GM12878 (cell line): Measurements from ENCODE around the gene PPP1R11.

Experiments
- CTCF ChIP-seq, 3 experiments: IDR thresholded peaks in 2 of 3; conservative IDR thresholded peaks in 1 of 3; 2 replicates each; pipeline ENCODE4 v1.5.1; 2011; ENCODE audit warnings: low read depth in 3 of 3, low read length in 3 of 3, mild to moderate bottlenecking in 3 of 3, control low read depth in 2 of 3, moderate library complexity in 2 of 3, inconsistent platforms in 1 of 3, mixed read lengths in 1 of 3; ENCODE audit not compliant: control insufficient read depth in 2 of 3, insufficient read depth in 1 of 3; ENCODE audit errors: extremely low read depth in 1 of 3
- EGR1 ChIP-seq, 2 experiments: IDR thresholded peaks; 1 replicate in 1 of 2; 2 replicates in 1 of 2; pipeline ENCODE4 v1.6.1; 2011 to 2012; ENCODE audit warnings: low read depth in 2 of 2, low read length in 2 of 2, borderline replicate concordance in 1 of 2, mild to moderate bottlenecking in 1 of 2, moderate library complexity in 1 of 2
- EZH2 ChIP-seq: IDR thresholded peaks from 2 replicates; pipeline ENCODE4 v1.6.1; 2012; ENCODE audit warnings: low read depth, mild to moderate bottlenecking, control low read depth, inconsistent platforms, low read length, borderline replicate concordance; ENCODE audit not compliant: control insufficient read depth
- HDAC6 ChIP-seq: fragments of 200-600 bp; sonication (generic); IDR thresholded peaks from one replicate; pipeline ENCODE4 v1.8.0; 2017; ENCODE audit warnings: antibody characterized with exemption; ENCODE audit not compliant: unreplicated experiment
- POLR2A ChIP-seq: IDR thresholded peaks from 2 replicates; pipeline ENCODE4 v1.6.1; 2011; ENCODE audit warnings: low read depth, mild to moderate bottlenecking, low read length
- POLR2AphosphoS5 ChIP-seq: IDR thresholded peaks from 2 replicates; pipeline ENCODE4 v1.6.1; 2011; ENCODE audit warnings: mild to moderate bottlenecking, low read length, inconsistent platforms
- RELA ChIP-seq: fragments of 450-650 bp; IDR thresholded peaks from 2 replicates; pipeline ENCODE4 v1.8.0; 2014; ENCODE audit warnings: borderline replicate concordance; ENCODE audit not compliant: partially characterized antibody
- TF ChIP-seq, protein P1 (sequence below): IDR thresholded peaks from 2 replicates; pipeline ENCODE4 v1.6.1; 2011; ENCODE audit warnings: borderline replicate concordance, low read depth, mild to moderate bottlenecking, moderate library complexity, mixed read lengths, low read length; ENCODE audit not compliant: insufficient read depth; ENCODE audit errors: extremely low read length
- TF ChIP-seq, protein P2 (sequence below): IDR thresholded peaks from 2 replicates; pipeline ENCODE4 v1.6.1; 2012; ENCODE audit warnings: low read length, inconsistent platforms
- TF ChIP-seq, protein P3 (sequence below): IDR thresholded peaks from 2 replicates; pipeline ENCODE4 v1.6.1; 2012; ENCODE audit warnings: mild to moderate bottlenecking, low read depth, low read length
- TF ChIP-seq, protein P4 (sequence below): fragments of 450-650 bp; conservative IDR thresholded peaks from 2 replicates; pipeline ENCODE4 v1.6.1; 2017; ENCODE audit warnings: mild to moderate bottlenecking, moderate library complexity

- TF ChIP-seq CTCF (IDR thresholded peaks at IDR 0.05 in 2 of 3, conservative IDR thresholded peaks at IDR 0.05 in 1 of 3; ENCODE audit: control insufficient read depth in 2 of 3, extremely low read depth in 1 of 3, insufficient read depth in 1 of 3, low read depth in 3 of 3, low read length in 3 of 3) (no peak), POLR2AphosphoS5 (no peak), RELA (no peak), POLR2A (no peak), EZH2 (no peak), HDAC6 (no peak), EGR1 (IDR thresholded peaks at IDR 0.05; ENCODE audit: borderline replicate concordance in 1 of 2, low read depth in 2 of 2, low read length in 2 of 2) (no peak)
- TF ChIP-seq, protein P1, sequence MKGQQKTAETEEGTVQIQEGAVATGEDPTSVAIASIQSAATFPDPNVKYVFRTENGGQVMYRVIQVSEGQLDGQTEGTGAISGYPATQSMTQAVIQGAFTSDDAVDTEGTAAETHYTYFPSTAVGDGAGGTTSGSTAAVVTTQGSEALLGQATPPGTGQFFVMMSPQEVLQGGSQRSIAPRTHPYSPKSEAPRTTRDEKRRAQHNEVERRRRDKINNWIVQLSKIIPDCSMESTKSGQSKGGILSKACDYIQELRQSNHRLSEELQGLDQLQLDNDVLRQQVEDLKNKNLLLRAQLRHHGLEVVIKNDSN, result no peak
- TF ChIP-seq, protein P2, sequence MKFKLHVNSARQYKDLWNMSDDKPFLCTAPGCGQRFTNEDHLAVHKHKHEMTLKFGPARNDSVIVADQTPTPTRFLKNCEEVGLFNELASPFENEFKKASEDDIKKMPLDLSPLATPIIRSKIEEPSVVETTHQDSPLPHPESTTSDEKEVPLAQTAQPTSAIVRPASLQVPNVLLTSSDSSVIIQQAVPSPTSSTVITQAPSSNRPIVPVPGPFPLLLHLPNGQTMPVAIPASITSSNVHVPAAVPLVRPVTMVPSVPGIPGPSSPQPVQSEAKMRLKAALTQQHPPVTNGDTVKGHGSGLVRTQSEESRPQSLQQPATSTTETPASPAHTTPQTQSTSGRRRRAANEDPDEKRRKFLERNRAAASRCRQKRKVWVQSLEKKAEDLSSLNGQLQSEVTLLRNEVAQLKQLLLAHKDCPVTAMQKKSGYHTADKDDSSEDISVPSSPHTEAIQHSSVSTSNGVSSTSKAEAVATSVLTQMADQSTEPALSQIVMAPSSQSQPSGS, result no peak
- TF ChIP-seq, protein P3, sequence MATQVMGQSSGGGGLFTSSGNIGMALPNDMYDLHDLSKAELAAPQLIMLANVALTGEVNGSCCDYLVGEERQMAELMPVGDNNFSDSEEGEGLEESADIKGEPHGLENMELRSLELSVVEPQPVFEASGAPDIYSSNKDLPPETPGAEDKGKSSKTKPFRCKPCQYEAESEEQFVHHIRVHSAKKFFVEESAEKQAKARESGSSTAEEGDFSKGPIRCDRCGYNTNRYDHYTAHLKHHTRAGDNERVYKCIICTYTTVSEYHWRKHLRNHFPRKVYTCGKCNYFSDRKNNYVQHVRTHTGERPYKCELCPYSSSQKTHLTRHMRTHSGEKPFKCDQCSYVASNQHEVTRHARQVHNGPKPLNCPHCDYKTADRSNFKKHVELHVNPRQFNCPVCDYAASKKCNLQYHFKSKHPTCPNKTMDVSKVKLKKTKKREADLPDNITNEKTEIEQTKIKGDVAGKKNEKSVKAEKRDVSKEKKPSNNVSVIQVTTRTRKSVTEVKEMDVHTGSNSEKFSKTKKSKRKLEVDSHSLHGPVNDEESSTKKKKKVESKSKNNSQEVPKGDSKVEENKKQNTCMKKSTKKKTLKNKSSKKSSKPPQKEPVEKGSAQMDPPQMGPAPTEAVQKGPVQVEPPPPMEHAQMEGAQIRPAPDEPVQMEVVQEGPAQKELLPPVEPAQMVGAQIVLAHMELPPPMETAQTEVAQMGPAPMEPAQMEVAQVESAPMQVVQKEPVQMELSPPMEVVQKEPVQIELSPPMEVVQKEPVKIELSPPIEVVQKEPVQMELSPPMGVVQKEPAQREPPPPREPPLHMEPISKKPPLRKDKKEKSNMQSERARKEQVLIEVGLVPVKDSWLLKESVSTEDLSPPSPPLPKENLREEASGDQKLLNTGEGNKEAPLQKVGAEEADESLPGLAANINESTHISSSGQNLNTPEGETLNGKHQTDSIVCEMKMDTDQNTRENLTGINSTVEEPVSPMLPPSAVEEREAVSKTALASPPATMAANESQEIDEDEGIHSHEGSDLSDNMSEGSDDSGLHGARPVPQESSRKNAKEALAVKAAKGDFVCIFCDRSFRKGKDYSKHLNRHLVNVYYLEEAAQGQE, result no peak
- TF ChIP-seq, protein P4, sequence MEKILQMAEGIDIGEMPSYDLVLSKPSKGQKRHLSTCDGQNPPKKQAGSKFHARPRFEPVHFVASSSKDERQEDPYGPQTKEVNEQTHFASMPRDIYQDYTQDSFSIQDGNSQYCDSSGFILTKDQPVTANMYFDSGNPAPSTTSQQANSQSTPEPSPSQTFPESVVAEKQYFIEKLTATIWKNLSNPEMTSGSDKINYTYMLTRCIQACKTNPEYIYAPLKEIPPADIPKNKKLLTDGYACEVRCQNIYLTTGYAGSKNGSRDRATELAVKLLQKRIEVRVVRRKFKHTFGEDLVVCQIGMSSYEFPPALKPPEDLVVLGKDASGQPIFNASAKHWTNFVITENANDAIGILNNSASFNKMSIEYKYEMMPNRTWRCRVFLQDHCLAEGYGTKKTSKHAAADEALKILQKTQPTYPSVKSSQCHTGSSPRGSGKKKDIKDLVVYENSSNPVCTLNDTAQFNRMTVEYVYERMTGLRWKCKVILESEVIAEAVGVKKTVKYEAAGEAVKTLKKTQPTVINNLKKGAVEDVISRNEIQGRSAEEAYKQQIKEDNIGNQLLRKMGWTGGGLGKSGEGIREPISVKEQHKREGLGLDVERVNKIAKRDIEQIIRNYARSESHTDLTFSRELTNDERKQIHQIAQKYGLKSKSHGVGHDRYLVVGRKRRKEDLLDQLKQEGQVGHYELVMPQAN, result no peak
Measured at GRCh38 chr6:30047220-30047619, 19.8 kb upstream of the PPP1R11 start.
